22Rv1 (cell line): ENCODE results near the gene FHL3.

Source experiments
- ZFX ChIP-seq: fragments of 450-650 bp; IDR thresholded peaks from 2 replicates; pipeline ENCODE4 v1.6.1; 2017; ENCODE audit warnings: antibody characterized with exemption, borderline replicate concordance
- TF ChIP-seq, protein P1 (sequence below): fragments of 450-650 bp; IDR thresholded peaks from 2 replicates; pipeline ENCODE4 v1.5.1; 2017; ENCODE audit warnings: mild to moderate bottlenecking

GRCh38 chr1:38000233-38000528 lies 5.1 kb downstream of the FHL3 start:
- TF ChIP-seq, protein P1, sequence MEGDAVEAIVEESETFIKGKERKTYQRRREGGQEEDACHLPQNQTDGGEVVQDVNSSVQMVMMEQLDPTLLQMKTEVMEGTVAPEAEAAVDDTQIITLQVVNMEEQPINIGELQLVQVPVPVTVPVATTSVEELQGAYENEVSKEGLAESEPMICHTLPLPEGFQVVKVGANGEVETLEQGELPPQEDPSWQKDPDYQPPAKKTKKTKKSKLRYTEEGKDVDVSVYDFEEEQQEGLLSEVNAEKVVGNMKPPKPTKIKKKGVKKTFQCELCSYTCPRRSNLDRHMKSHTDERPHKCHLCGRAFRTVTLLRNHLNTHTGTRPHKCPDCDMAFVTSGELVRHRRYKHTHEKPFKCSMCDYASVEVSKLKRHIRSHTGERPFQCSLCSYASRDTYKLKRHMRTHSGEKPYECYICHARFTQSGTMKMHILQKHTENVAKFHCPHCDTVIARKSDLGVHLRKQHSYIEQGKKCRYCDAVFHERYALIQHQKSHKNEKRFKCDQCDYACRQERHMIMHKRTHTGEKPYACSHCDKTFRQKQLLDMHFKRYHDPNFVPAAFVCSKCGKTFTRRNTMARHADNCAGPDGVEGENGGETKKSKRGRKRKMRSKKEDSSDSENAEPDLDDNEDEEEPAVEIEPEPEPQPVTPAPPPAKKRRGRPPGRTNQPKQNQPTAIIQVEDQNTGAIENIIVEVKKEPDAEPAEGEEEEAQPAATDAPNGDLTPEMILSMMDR: no peak
- TF ChIP-seq ZFX: no peak
